Peyer's patch (tissue), 4 donors: ENCODE data around the gene IL17A. TPM values are rescaled to one million over a fixed set of nuclear protein-coding genes. Genes with fewer than 3 reads are reported as not detected.

Source experiments
- DNase-seq, 3 donors: peaks; one replicate each; pipeline ENCODE4 v3.0.0-alpha.2; 2017 to 2019
- H3K27ac ChIP-seq, 4 donors: fragments of 200-600 bp; sonication (generic); one replicate each; pipeline ENCODE4 v1.5.1; 2016 to 2019
- H3K27me3 ChIP-seq, 2 donors: fragments of 200-600 bp; sonication (generic); one replicate each; pipeline ENCODE4 v1.5.1; 2019
- H3K36me3 ChIP-seq, 3 donors: fragments of 200-600 bp; sonication (generic); one replicate each; pipeline ENCODE4 v1.5.1; 2016 to 2019
- H3K4me1 ChIP-seq, 4 donors: fragments of 200-600 bp; sonication (generic); one replicate each; pipeline ENCODE4 v1.5.1; 2016 to 2019
- H3K4me3 ChIP-seq, 4 donors: fragments of 200-600 bp; sonication (generic); 1 replicate in 3 of 4; 2 replicates in 1 of 4; pipeline ENCODE4 v1.5.1; 2016 to 2019; ENCODE audit warnings: mild to moderate bottlenecking in 1 of 4
- H3K9me3 ChIP-seq, 4 donors: fragments of 200-600 bp; sonication (generic); one replicate each; pipeline ENCODE4 v1.5.1; 2016 to 2019; ENCODE audit warnings: mild to moderate bottlenecking in 1 of 4
- POLR2A ChIP-seq, 2 donors: fragments of 450-650 bp; IDR thresholded peaks; one replicate each; pipeline ENCODE4 v1.5.1; 2017; ENCODE audit warnings: antibody characterized with exemption in 2 of 2, mild to moderate bottlenecking in 2 of 2, moderate library complexity in 2 of 2
- total RNA-seq, 4 donors: library from RNA; depleted of rRNA; stranded (reverse); fragments of >200 nt; gene quantifications; one replicate each; pipeline ENCODE4 v1.1.0, GENCODE V29; 2016
- TF ChIP-seq, protein P1 (sequence below), 6 experiments: fragments of 450-650 bp in 4 of 6; fragments of 200-600 bp in 2 of 6; sonication (generic) in 1 of 6; IDR thresholded peaks; one replicate each; pipeline ENCODE4 v1.5.1; 2017 to 2019; ENCODE audit warnings: antibody characterized with exemption in 6 of 6, mild to moderate bottlenecking in 3 of 6, moderate library complexity in 1 of 6

IL17A gene
- total RNA-seq, 4 donors from 2014 or later, result not detected

DNA sequence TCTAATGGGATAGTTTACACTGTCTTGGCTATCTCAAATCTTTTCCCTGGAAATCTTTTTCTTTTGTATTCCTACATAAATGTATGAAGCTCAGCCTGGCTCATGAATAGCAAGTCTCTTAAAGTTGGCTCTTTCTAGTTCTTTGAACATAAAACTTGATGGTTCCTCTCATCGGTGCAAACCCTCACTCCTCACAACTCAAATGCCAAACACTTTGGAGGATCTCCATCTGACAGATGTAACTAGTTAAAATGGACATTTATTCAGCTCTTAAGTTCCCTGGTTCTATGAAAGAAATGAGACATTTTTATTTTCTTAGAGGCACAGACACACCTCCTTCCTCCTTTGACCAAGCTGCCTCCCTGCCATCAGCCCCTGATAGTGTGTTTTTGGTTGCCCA lies 43.6 kb upstream of the IL17A start:
- Histone ChIP-seq H3K9me3 (no peaks in the 10 kb centered on the region), H3K36me3 (no peaks in the 10 kb centered on the region), H3K4me3 (no peak overlapping the region), H3K27me3 (no peaks in the 10 kb centered on the region), H3K27ac (no peak overlapping the region), H3K4me1 (no peaks in the 10 kb centered on the region)
- no peak for DNase-seq
- TF ChIP-seq, protein P1, sequence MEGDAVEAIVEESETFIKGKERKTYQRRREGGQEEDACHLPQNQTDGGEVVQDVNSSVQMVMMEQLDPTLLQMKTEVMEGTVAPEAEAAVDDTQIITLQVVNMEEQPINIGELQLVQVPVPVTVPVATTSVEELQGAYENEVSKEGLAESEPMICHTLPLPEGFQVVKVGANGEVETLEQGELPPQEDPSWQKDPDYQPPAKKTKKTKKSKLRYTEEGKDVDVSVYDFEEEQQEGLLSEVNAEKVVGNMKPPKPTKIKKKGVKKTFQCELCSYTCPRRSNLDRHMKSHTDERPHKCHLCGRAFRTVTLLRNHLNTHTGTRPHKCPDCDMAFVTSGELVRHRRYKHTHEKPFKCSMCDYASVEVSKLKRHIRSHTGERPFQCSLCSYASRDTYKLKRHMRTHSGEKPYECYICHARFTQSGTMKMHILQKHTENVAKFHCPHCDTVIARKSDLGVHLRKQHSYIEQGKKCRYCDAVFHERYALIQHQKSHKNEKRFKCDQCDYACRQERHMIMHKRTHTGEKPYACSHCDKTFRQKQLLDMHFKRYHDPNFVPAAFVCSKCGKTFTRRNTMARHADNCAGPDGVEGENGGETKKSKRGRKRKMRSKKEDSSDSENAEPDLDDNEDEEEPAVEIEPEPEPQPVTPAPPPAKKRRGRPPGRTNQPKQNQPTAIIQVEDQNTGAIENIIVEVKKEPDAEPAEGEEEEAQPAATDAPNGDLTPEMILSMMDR (IDR thresholded peaks at IDR 0.05), result no peak
- TF ChIP-seq POLR2A (IDR thresholded peaks at IDR 0.05), result no peak

DNA sequence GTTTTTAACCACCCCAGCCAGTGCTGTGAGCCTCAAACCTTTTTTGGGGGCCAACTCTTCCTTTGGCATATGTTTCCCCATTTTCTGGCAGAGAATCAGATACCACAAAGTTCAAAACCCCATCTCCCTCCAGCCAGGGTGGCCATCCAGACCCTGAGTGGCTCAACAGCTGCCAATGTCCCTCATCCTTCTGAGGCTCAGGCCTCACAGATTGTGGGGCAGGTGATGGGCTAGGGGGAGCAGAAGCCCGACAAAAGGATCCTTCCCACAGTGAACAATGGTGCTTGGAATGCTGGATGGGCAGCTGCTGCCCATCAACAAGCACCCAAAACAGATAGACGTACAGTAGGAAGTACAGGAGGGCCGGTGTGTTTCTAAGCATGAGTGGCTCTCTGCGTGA lies 42.6 kb upstream of the IL17A start:
- no peaks in the 10 kb centered on the region for H3K27me3 ChIP-seq
- no peak for DNase-seq
- H3K27ac ChIP-seq, result no peak overlapping the region
- H3K4me1 ChIP-seq, result no peaks in the 10 kb centered on the region
- TF ChIP-seq POLR2A (IDR thresholded peaks at IDR 0.05), result no peak
- TF ChIP-seq, protein P1 (IDR thresholded peaks at IDR 0.05), result no peak
- H3K4me3 ChIP-seq, result no peak overlapping the region
- no peaks in the 10 kb centered on the region for H3K9me3 ChIP-seq
- H3K36me3 ChIP-seq, result no peaks in the 10 kb centered on the region

DNA sequence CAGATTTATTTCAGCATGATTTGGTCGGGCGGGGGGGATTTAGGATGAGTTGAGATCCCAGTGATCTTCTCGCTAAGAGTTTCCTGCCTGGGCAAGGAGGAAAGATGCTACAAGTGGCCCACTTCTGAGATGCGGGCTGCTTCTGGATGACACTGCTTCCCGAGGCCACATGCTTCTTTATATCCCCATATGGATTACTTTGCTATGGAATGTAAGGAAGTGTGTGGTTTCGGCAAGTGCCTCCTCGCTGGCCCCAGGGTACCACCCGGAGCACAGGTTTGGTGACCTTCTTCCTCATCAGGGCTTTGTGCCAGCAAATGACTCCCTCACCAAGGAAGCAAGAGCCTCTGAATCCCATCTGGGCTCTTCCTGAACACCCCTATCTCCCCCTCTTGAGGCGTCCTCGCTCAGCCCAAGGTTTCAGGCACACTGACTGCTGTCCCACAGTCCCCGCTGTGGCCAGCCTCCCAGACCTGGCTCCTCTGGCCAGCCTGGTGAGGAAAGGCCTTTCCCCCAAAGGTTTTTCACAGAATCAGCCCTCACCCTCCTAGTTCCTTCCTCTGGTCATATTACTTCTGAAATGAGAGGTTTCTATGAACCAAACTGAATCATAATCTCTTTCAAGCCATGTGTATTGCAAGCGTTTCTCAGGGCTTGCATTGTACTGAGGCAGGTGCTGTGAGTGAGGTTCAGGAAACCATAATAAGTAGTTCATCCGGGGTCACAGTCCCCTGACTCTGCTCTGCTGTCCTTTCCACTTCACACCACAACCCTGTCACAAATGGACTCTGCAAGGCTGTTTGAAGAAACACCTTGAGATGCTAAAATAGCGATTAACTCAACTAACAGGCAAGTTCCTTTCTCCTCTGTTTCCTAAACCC lies 41.7 kb upstream of the IL17A start:
- no peak for DNase-seq
- Histone ChIP-seq H3K36me3 (no peaks in the 10 kb centered on the region), H3K4me3 (no peak overlapping the region), H3K4me1 (no peaks in the 10 kb centered on the region), H3K9me3 (no peaks in the 10 kb centered on the region), H3K27ac (no peak overlapping the region), H3K27me3 (no peaks in the 10 kb centered on the region)
- no peak for TF ChIP-seq POLR2A (IDR thresholded peaks at IDR 0.05)
- TF ChIP-seq, protein P1 (IDR thresholded peaks at IDR 0.05), result no peak

DNA sequence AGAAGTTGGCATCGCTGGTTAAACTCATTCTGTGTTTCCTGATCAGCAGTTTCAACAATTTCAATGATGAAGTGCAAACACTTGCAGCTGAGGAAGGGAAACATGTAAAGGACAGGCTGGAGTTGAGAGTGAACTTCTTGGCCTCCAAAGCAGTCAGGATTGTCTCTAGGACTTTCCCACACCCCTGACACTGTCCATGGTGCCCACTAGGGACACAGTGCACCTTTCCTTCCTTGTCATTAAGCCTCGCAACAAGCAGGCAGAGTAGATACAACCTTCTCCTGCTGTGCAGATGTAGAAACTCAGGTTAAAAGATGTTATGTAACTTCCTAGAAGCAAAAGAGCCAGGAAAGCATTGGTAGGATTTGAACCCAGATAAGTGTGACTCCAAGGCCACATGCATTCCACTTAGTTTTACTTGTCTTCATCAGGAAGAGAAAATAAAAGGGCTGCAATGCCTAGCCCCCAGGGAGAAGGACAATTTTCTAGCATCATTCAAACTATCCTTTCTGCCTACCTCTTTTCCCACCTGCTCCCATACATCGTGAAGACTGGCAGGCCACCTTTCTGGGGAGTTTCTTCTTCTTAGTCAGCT lies 39.2 kb upstream of the IL17A start:
- Histone ChIP-seq H3K27me3 (no peaks in the 10 kb centered on the region), H3K4me3 (no peak overlapping the region), H3K36me3 (no peaks in the 10 kb centered on the region), H3K4me1 (no peaks in the 10 kb centered on the region), H3K27ac (no peak overlapping the region), H3K9me3 (no peaks in the 10 kb centered on the region)
- DNase-seq, result no peak
- TF ChIP-seq, protein P1 (IDR thresholded peaks at IDR 0.05), result no peak
- TF ChIP-seq POLR2A (IDR thresholded peaks at IDR 0.05), result no peak

DNA sequence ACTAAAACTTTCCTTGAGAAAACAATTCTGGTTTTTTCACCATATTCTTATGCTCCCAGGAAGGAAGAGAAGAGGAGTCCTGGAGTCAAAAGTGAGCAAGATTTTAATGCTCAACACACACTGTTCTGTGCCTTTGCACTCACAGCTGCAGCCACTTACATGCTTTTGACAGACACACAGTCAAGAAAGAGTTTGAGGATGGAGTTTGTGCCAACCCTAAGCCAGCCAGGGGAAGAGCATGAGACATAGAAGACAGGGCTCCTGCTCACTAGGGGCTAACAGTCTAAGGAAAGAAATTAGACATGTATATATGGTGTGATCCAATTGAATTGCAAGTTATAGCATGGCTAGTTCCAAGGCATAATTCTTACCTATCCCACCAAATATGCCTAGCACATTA lies 37.1 kb upstream of the IL17A start:
- Histone ChIP-seq H3K9me3 (no peaks in the 10 kb centered on the region), H3K4me3 (no peak overlapping the region), H3K27me3 (no peaks in the 10 kb centered on the region), H3K27ac (no peak overlapping the region), H3K4me1 (no peaks in the 10 kb centered on the region), H3K36me3 (no peaks in the 10 kb centered on the region)
- no peak for DNase-seq
- no peak for TF ChIP-seq POLR2A (IDR thresholded peaks at IDR 0.05)
- TF ChIP-seq, protein P1 (IDR thresholded peaks at IDR 0.05), result no peak
